Astrocyte of the spinal cord (primary cell): Measurements from ENCODE around the gene C9orf50.
A peak's percentile ranks its signal among the peaks of the same experiment; 100 is the strongest.

ENCODE experiments used
- DNase-seq: peaks from one replicate; pipeline ENCODE4 v3.0.0; 2011; ENCODE audit warnings: low read depth, low spot score
- H3K4me3 ChIP-seq: 2 replicates; pipeline ENCODE4 v1.5.1; 2011; ENCODE audit warnings: low read depth, mild to moderate bottlenecking, low read length, moderate library complexity
- in situ Hi-C: cut with HindIII; loops from 2 replicates; pipeline ENCODE4 v1.10.0; 2017; ENCODE audit warnings: low sequenced_read_pairs
- TF ChIP-seq, protein P1 (sequence below): IDR thresholded peaks from 2 replicates; pipeline ENCODE4 v1.5.1; 2012; ENCODE audit warnings: low read depth, mild to moderate bottlenecking, low read length, inconsistent platforms

C9orf50 gene

GRCh38 chr9:129590466-129590865 is 30.4 kb downstream of the C9orf50 start:
- no peak overlapping the region for H3K4me3 ChIP-seq
- in situ Hi-C loops: no loop called here
- TF ChIP-seq, protein P1, sequence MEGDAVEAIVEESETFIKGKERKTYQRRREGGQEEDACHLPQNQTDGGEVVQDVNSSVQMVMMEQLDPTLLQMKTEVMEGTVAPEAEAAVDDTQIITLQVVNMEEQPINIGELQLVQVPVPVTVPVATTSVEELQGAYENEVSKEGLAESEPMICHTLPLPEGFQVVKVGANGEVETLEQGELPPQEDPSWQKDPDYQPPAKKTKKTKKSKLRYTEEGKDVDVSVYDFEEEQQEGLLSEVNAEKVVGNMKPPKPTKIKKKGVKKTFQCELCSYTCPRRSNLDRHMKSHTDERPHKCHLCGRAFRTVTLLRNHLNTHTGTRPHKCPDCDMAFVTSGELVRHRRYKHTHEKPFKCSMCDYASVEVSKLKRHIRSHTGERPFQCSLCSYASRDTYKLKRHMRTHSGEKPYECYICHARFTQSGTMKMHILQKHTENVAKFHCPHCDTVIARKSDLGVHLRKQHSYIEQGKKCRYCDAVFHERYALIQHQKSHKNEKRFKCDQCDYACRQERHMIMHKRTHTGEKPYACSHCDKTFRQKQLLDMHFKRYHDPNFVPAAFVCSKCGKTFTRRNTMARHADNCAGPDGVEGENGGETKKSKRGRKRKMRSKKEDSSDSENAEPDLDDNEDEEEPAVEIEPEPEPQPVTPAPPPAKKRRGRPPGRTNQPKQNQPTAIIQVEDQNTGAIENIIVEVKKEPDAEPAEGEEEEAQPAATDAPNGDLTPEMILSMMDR: no peak
- DNase-seq: no peak

DNA sequence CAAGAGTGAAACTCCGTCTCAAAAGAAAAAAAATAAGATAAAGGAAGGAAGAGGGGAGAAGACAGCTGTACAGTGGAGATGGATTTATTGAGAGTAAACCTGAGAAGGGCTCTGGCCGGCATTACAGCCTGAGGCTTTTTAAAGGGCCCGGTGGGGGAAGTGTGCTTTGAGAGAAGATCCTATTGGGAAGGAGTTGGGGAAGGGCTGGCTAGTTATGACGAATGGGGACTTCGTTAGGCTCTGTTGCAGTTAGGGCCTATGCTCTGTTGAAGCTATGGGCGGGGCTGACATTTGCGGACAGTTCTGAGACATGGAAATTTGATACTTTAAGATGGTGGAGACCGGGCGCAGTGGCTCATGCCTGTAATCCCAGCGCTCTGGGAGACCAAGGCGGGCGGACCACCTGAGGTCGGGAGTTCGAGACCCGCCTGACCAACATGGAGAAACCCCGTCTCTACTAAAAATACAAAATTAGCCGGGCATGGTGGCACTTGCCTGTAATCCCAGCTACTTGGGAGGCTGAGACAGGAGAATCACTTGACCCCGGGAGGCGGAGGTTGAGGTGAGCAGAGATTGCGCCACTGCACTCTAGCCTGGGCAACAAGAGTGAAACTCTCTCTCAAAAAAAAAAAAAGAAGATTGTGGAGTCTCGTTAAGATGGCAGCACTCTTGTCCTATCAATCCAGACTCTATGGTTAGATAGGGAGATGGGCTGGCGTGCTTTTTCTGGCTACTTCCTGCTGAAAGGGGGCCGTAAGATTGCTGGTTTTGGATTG is 33.2 kb downstream of the C9orf50 start:
- in situ Hi-C loops: no loop called here
- H3K4me3 ChIP-seq: no peak overlapping the region
- no peak for DNase-seq
- TF ChIP-seq, protein P1: no peak

DNA sequence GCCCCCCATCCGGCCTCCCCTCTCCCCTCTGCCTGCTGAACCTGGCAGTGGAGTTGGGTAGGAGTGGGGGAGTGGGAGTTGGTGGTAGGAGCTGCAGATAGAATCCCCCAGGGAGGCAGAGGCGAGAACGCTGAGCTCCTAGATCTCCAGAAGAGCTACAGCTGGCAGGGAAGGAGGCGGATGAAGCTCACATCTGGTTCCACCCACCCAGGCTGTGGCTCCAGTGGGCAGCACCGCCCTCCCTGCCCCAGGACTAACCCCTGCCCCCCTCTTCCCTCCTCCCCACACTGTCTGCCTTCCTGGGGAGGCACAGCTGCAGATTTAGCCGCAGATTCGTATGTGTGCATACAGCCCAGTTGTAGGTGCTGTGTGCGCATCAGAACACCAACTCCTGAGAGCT is 34.2 kb downstream of the C9orf50 start:
- DNase-seq: no peak
- in situ Hi-C loops: no loop called here
- TF ChIP-seq, protein P1: no peak
- no peak overlapping the region for H3K4me3 ChIP-seq

DNA sequence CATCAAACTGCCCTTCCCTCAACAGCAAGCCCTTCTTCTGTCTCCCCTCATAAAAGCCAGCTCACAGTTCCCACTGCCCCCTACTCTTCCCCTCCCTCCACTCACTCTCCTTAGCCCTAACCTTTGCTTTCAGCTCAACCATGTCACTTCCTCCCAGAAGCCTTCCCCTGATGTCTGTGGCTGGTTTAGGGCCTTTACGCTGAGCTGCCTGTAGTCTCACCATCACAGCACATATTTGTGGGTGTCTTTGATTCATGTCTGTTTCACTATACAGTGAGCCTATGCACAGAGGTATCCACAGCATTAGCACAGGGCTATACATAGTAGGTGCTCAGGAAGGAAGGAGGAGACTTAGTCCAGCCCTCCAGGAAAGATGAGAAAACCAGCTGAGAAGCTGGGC is 34.7 kb downstream of the C9orf50 start:
- H3K4me3 ChIP-seq: no peak overlapping the region
- TF ChIP-seq, protein P1: no peak
- in situ Hi-C loops: no loop called here
- DNase-seq: no peak

DNA sequence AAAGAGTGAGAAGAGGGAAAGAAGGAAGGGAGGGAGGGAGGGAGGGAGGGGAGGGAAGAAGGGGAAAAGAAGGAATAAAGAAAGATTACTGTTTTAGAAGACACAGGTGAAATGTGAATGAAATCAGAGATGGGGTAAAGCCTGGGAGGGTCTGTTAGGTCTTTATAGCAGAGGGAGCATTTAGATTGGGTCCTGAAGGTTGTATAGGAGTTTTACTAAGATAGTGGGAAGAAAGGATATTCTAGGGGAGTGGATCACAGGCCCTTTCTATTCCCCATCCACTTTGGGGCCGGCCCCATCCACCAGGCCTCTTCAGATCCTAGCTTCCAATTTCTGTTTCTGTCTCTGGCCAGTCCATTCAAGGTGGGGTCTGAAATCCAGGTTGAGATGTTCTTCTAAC is 35.5 kb downstream of the C9orf50 start:
- in situ Hi-C loops: no loop called here
- TF ChIP-seq, protein P1: no peak
- H3K4me3 ChIP-seq: no peak overlapping the region
- DNase-seq: no peak

GRCh38 chr9:129584136-129584535 is 36.8 kb downstream of the C9orf50 start:
- in situ Hi-C loops: no loop called here
- DNase-seq: peak; percentile 79
- TF ChIP-seq, protein P1: no peak
- no peak overlapping the region for H3K4me3 ChIP-seq
